Amniotic stem cell (primary cell): ENCODE measurements around the gene WDR6.
A peak's percentile ranks its signal among the peaks of the same experiment; 100 is the strongest.
"Not testable (repeated sequence)": the region's sequence is repeated elsewhere in the genome, so short reads cannot be mapped to it uniquely, and the experiment has no call there.

Experiments used
- DNase-seq: peaks from one replicate; lab custom pipeline; 2025; lab: John Stamatoyannopoulos, UW

WDR6 gene

DNA sequence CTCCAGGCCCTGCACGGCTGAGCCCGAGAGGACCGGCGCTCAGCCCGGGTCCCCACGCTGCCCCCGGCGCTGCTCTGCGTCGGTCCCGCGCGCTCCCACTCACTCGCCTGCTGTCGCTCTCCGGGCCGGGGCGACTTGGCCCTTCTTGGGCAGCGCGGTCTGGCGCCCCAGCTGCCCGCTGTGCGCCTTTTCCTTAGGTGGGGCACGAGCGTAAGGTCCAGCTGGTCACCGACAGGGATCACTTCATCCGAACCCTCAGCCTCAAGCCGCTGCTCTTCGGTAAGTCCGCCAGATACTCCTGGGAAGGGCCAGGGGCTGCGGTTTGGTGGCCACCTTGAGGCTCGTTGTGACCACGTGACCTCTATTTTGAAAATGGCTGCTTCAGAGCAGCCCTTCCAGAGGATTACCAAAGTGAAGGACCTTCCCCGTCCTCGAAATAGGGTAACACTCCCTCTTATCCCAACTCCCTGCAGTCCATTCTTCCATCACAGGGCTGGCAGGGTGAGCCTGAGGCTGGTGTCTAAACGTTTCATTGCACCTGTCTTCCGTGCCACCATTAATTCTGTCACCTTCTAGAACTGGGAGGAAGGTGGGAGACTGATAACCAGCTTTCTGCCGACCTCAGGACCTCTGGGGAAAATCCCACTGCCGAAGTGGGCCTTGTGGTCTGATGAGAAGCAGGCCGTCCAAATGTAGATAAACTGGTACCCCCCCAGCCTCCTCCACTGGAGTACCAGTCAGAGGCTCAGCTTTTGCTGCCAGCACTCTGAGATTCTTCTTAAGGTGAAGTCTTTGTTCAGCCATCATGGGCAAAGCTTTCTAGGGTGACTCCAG is 16.3 kb upstream of the WDR6 start:
- DNase-seq: no peak

DNA sequence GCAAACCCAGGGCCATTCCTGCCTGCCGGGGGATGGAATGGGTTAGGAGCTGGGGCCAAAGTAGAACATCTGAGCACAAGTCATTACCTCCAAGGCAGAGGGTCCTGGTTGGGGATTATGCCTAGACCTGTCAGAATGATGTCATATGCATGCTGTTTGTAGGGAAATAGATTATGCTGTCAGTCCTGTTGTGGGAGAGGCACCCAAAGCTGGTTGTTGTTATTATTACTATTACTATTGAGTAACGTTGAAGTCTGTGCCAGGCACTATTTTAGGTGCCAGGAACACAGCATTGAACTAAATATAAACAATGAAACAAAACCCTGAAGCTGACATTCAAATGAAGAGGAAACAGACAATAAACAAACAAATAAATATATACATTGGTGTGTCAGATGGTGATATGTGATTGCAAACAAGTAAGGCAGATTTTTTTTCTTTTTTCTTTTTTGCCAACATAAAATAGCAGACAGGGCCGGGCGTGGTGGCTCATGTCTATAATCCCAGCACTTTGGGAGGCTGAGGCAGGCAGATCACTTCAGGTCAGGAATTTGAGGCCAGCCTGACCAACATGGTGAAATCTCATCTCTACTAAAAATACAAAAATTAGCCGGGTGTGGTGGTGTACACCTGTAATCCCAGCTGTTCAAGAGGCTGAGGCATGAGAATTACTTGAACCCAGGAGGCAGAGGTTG is 15.2 kb upstream of the WDR6 start:
- no peak for DNase-seq

DNA sequence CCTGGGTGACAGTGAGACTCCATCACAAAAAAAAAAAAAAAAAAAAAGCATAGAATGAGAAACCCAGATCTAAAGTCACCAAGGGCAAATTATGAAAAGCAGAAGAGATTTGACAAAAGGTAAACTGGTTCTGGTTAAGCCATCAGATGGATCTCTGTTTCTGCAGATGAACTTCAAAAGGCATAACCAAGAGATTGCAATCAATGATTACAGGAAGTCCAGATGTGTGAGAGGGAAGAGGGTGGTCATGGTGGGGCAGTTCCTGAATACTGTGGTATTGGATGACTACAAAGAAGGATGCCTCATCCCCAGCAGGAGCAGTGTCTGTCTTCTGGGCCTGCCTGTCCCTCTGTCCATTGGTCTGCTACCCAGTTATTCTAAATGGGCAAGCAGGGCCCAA is 13.4 kb upstream of the WDR6 start:
- no peak for DNase-seq

DNA sequence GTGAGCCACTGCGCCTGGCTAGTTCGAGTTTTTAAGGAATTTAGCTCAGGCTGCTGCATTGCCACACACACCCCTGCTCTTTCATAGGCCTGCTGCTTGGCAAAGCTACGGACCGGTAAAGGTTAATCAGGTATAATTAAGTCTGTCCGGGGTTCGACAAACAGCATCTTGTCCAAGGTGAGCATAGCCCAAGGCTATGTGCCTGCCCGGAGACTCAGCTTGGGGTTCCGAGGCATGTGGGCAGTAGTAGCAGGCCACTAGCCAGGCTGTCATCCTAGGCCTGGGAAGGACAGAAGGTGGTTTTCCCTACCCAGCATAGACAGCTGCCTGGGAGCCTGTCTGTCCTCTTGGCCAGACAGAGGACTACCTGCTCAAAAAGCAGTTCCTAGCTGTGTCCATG is 10.6 kb upstream of the WDR6 start:
- DNase-seq: no peak

DNA sequence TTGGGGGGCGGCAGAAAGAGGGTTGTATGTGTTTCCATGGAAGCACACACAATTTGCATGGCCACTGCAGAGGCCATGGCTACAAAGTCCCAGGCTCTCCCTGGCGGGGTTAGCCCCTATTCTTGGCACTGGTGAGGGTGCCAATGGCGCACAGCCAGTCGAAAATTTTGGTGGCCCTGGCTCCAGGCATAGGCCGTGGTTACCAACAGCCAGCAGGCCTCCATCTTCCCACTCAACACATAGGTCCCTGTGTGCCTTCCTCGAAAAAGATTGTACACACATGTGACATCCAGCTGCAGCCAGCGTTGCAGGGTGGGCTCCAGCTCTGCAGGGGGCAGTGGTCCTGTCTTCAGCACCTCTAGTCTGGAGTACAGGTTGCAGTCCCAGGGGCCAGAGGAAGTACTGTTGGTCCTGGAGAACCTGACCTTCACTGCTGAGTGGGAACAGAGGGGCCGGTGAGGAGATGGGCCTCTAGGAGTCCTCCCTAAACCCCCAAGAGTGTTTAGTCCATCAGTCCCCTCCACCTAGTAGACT is 10.0 kb upstream of the WDR6 start:
- DNase-seq: no peak

DNA sequence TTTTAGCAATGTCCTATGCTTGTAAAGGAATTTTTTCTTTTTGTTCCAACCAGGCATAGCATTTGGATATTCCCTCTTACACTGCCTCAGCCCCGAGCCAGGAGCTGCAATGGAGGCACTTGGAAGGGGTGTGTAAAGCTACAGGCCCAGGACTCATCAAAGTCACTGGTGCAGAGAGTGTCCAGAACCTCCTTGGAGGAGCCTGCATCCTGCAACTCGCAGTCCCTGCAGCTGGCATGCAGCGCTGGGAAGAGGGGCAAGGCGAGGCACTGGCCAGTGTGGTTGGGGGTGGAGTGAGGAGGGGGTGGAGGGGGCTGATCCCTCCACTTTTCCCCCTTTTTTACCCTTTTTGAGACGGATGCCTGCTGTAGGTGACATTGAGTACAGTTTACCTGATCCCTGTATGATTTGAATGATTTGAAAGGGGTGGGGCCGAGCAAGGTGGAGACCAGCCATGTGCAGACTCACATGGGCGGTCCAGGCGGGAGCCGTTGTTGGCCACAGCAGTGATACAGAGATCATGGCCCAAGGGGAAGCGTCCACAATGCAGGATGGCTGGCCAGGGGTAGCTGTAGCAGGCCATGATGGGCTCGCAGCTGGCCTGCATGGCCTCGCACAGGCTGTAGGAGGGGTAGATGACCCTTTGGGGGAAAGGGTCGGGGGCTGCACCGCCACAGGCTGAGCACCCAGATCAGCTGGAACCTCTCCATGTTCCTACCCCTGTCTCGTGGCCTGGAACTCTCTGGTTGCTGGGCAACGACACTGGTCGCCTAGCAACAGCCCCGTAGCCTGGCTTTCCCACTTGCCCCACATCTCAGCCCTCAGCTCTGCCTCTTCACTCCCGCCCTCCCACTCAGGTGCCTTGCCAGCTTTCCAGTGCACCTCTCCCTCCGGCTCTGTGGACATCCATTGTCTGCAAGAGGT is 9.2 kb upstream of the WDR6 start:
- DNase-seq: no peak

DNA sequence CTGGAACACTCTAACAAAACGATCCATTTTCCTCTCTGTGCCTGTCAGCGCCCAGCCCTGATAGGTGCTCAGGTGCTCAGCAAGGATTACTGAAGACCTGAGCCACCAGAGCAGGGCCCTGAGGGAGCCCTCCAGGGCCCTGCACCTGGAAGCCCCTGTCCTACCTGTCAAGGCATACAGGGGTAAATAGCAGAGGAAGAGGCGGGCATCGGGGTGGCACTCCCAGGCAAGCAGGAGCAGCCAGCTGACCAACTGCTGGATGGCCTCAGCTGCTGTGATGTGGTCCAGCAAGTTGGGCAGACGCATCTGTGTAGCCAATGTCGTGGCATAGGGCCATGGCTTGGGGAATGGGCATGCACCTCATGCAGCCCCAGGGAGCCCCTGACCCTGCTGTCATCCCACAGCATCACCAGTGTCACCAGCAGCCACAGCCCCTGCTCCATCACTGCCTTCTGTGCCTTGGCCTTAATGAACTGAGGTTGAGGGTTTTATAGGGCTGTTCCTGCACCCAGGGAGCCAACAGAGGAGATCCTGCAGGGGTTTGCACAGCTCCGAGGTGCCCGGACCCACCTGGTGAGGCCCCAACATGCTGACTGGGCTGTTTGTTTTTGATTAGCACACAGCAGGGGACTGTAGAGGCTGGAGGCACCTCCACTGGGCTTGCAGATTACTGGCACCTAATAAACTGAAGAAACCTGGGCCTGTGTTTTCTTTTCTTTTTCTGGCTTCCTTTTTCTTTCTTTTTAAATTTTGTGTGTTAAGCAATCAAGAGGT is 7.9 kb upstream of the WDR6 start:
- no peak for DNase-seq

DNA sequence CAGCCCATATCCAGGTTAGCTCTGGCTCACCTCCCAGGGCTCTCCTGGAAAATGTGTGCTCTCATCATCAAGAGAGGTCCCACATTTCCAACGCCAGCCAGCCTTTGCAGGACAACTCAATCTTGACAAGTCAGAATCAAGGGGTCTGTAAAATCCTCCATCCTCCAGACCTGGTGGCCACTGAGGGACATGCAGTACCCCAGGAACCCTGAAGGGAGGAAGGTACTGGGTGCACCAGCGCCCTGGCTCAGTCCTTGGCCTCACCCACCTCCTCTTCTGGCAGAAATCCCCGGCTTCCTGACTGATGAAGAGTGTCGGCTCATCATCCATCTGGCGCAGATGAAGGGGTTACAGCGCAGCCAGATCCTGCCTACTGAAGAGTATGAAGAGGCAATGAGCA is 6.0 kb upstream of the WDR6 start:
- no peak for DNase-seq

DNA sequence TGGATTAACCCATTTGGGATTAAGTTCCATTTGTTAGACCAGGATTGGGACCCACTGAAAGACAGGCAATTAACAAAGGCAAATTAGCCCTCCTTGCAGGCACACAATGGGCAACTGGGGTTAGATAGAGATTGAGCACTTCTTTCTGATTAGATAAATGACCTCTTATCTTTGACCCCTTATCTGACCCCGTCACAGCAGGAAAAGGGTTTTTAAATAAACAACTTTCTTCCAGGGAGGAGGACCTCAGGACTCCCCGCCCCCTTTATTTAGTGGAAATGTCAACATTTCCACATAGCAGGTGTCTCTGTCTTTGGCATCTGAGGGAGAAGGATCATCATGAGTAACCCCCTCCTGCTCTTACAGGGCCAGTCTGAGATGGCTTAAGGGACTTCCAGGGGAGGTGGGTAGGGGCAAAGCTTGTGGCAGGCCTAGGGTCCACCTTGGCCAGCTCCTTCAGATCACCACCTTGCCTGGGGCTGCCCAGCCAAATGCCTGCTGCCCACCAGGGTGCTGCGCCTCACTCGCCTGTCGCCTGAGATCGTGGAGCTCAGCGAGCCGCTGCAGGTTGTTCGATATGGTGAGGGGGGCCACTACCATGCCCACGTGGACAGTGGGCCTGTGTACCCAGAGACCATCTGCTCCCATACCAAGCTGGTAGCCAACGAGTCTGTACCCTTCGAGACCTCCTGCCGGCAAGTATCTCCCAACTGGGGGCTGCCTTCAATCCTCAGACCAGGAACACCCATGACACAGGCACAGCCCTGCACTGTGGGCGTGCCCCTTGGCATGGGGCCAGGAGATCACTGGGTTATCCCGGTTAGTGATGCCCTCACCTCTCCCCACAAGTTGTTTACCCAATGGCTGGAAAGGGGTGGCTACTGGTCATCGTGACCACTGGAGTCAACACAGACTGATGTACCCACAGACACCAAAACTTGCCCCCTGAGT is 2.6 kb upstream of the WDR6 start:
- DNase-seq: no peak

DNA sequence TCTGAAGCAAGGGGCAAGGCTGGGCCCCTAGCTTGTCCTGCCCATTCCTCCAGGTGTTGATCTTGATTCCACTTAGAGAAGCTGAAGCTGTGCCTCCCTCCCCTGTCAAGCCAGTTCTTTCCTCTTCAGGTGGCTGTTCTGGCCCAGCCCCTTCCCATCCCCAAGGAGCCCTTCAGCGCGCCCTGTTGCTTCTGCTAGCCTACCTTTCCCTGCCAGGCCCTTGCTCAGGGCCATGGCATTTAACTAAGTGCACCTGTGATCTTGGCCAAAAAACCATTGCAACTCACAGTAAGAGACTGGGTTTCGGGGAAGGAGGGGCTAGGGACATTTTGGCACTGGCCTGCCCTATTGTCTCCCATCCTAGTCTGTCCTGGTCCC is 1.9 kb upstream of the WDR6 start:
- DNase-seq: no peak

DNA sequence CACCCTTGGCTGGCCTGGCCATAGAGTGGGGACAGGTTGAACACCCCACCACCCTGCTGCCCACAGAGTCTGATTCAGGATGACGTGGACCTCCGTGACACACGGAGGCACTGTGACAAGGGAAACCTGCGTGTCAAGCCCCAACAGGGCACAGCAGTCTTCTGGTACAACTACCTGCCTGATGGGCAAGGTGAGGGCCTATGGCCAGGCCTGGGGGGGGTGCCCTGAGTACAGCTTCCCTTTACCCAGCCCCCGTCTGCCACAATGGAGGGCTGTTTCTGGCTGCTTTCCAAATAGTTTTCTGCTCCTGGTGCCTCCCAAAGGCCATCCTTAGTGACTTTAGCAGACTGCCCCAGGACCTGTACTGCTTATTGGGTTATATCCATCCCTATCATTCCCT is 1.2 kb upstream of the WDR6 start:
- no peak for DNase-seq

DNA sequence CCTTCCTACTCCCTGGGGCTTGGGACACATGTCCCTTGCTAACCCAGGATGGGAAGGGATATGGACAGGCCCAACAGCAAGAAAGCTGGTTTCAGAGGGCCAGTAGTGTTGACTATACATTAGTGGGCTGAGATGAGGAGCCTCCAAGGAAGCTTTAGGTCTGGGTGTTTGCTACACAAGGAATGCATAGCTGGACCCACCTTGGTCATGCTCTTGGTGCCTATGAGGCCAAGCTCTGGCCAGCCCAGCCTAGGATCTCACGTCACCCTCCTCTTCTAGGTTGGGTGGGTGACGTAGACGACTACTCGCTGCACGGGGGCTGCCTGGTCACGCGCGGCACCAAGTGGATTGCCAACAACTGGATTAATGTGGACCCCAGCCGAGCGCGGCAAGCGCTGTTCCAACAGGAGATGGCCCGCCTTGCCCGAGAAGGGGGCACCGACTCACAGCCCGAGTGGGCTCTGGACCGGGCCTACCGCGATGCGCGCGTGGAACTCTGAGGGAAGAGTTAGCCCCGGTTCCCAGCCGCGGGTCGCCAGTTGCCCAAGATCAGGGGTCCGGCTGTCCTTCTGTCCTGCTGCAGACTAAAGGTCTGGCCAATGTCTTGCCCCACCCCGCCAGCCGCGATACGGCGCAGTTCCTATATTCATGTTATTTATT is 653 bp upstream of the WDR6 start:
- DNase-seq: no peak

DNA sequence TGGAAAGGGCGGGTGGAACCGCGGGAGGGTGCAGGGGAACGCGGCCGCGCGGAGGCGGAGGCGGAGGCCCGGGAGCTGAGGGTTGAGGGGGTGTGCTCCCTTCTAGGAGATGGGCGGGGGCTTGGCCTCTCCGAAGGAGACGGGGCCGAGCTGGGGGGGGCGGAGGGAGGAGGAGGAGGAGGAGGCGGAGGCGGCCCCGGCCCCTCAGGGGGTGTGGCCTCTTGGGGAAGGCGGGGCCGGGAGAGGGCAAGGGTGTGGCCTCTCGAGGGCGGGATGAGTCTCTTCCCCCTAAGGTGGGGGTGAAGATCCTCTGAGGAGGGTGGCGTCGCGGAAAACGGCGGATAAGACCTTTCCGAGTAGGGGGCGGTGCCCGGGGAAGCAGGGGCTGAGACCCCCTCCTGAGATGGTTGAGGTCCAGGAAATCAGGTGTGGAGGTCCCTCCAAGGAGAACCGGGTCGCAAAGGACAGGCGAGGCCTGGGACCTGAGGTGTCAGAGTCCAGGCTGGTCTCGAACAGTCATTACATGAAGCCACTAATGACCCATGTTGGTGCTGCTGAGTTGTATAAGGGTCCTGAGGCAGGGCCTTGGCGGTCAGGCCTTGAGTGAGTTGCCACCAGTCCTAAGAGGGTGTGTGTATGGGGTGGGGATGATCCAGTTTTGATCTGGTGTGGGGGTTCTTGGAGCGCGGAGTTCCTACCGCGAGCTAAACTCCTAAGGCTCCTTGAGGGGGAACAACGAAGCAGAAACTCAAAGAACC is 759 bp downstream of the WDR6 start:
- DNase-seq: peak; percentile 75

DNA sequence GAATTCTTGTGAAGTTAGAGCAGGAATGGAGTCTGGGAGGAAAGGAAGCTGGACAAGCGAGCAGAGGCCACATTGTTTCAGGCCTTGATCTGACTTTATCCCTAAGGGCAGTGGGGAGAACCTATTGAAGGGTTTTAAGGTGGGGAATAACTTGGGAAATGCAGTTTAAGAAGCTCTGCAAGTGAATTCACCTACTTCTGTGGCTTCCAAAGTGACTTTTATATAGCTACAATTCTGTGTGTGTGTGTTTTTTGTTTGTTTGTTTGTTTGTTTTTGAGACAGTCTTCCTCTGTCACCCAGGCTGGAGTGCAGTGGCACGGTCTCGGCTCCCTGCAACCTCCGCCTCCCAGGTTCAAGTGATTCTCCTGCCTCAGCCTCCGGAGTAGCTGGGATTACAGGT is 1.4 kb downstream of the WDR6 start:
- not testable (repeated sequence) for DNase-seq

DNA sequence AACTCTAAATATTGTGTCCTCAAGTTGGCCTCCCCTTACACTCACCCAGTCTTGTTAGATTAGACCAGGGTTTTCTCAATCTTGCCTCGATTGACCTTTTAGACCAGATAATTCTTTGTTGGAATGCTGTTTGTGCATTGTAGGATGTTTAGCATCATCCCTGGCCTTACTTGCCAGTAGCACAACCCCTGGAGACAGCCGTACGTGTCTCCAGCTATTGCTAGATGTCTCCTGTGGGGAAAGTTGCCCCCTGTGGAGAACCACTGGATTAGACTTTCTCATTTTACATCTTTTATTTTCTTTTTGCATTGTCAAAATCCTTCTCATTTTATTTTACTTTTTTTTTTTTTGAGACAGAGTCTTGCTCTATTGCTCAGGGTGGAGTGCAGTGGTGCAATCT is 2.2 kb downstream of the WDR6 start:
- no peak for DNase-seq

DNA sequence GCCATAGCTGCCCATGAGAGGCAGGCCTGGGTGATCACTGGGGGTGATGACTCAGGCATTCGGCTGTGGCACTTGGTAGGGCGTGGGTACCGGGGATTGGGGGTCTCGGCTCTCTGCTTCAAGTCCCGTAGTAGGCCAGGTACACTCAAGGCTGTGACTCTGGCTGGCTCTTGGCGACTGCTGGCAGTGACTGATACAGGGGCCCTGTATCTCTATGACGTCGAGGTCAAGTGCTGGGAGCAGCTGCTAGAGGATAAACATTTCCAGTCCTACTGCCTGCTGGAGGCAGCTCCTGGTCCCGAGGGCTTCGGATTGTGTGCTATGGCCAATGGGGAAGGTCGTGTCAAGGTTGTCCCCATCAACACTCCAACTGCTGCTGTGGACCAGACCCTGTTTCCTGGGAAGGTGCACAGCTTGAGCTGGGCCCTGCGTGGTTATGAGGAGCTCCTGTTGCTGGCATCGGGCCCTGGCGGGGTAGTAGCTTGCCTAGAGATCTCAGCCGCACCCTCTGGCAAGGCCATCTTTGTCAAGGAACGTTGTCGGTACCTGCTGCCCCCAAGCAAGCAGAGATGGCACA is 5.3 kb downstream of the WDR6 start:
- no peak for DNase-seq

DNA sequence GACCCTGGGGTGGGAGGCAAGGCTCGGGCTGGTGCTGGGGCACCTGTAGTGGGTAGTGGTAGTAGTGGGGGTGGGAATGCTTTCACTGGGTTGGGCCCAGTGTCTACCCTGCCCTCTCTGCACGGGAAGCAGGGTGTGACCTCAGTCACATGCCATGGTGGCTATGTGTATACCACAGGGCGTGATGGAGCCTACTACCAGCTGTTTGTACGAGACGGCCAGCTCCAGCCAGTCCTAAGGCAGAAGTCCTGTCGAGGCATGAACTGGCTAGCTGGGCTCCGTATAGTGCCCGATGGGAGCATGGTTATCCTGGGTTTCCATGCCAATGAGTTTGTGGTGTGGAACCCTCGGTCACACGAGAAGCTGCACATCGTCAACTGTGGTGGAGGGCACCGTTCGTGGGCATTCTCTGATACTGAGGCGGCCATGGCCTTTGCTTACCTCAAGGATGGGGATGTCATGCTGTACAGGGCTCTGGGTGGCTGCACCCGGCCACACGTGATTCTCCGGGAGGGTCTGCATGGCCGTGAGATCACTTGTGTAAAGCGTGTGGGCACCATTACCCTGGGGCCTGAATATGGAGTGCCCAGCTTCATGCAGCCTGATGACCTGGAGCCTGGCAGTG is 6.0 kb downstream of the WDR6 start:
- DNase-seq: no peak
